Hippocampal formation (tissue), 2 donors: ENCODE results near the gene MMP28.

Experiments used
- DNase-seq, 2 donors: peaks; one replicate each; lab custom pipeline; 2025; lab: John Stamatoyannopoulos, UW

The MMP28 gene

DNA sequence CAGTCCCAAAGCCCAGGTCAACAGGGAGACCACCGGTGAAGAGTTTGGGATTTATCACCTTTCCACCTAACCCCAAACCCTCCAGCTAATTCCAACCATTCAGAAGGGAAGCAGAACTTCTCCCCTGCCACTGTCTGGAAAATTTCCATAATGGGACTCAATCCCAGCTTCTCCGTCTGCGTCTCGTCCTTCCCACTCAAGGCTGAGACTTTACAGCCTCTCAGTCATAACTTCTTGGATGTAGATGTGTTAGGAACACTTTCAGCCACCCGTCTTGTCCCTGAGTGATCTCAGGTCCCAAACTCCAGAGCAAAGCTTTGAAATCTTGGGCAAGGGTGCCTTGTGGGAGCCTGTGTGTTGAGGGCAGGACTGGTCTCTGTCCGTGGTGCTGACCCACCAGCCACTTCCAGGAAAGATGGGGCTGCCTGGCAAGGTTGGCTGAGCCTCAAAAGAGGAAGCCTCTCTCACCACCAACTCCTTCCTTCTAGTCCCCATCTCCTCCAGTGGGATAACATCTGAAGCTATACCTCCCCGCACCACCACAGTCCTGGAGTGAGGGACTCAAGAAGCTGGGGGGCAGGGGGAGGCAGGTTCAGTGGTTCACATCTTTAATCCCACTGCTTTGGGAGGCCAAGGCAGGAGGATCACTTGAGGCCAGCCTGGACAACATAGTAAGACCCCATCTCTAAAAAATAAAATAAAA lies 51.7 kb downstream of the MMP28 start:
- no peak for DNase-seq

DNA sequence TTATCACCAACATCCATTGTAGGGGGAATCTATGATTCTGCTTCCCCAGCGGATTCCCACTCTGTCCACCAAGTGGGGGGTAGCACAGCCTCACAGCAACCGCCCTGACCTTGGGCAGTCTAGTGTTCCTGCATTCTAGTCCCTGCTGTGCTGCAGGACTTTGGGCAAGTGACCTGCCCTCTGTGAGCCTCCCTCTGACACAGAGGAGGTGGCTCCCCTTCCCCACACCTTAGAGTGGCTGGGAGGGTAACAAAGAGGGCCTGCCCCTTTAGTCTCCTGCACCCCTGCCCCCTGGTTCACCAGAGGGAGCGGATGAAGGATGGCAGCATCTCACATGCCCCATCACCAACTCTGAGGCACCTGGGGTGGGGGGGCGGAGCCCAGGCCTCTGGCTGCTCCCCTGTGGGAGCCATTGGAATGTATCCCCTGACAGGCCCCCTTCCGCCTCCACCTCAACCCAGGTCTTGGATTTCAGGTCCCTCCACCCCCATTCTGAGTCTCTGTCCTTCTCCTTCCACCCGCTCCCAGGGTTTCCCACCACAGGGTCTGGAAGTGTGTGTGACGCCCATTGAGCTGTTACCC lies 52.5 kb downstream of the MMP28 start:
- DNase-seq, result no peak

DNA sequence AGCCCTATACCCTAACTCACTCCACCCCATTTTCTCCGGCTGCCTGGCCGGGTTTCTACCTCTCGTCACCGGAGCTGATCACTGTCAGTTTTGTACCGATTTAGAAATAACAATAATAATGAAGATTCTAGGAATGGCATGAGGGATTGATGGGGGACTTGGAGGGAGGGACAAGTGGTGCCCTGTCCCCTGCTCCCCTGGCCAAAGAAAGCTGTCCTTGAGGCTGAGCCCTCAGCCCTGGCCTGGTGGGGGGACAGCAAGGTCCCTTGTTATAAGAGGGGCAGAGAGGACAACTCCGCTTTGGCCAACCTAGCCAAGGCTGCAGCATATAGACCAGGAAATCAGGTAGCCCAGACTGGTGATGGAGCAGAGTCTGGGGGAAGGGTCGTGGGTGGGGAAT lies 52.9 kb downstream of the MMP28 start:
- DNase-seq, result no peak

DNA sequence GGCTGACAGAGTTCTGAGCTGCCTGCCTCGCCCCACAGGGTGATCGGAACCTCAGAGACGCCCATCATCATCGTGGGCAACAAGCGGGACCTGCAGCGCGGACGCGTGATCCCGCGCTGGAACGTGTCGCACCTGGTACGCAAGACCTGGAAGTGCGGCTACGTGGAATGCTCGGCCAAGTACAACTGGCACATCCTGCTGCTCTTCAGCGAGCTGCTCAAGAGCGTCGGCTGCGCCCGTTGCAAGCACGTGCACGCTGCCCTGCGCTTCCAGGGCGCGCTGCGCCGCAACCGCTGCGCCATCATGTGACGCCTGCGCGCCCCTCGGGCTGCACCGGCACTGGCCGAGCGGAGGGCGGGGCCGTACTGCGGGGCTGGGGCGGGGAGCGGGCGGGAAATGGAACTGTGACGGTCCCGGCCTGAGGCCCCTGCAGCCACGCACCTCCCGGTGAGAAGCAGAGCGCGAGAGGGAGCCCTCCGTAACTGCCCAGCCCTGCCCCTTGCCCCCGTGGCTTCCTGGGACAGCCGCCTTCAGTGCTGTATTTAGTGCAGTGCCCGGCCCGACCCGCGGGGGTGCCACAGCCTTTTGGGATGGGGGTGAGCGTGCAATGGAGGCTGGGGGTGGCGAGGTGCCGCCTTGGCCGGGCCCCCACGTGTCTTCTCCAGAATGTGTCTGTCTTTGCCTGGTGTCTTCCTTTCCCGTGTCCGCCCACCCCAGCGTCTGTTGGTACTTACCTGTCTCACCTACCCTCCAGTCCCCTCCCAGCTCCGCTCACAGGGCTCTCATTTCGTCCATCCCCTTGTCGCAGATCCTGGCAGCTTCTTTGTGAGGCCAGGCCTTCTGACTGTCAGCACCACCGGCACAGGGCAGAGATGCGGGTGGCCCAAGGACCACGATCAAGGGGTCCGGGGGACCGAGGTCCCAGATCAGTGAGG lies 54.2 kb downstream of the MMP28 start:
- no peak for DNase-seq

DNA sequence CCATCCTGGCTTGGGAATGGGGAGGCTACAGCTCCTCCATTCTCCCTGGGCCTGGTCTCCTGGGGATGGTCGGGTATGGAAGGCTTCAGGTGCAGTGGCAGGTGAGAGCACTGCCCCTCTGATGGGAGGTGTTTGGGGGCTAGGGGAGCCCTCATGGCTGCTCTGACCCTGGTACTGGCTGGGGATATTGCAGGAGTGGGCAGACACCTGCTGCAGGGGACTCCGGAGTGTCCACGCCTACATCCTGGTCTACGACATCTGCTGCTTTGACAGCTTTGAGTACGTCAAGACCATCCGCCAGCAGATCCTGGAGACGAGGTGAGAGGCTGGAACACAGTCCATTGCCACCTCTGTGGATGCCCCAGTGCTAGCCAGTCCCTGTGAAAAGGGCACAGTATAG lies 55.2 kb downstream of the MMP28 start:
- DNase-seq, result no peak

DNA sequence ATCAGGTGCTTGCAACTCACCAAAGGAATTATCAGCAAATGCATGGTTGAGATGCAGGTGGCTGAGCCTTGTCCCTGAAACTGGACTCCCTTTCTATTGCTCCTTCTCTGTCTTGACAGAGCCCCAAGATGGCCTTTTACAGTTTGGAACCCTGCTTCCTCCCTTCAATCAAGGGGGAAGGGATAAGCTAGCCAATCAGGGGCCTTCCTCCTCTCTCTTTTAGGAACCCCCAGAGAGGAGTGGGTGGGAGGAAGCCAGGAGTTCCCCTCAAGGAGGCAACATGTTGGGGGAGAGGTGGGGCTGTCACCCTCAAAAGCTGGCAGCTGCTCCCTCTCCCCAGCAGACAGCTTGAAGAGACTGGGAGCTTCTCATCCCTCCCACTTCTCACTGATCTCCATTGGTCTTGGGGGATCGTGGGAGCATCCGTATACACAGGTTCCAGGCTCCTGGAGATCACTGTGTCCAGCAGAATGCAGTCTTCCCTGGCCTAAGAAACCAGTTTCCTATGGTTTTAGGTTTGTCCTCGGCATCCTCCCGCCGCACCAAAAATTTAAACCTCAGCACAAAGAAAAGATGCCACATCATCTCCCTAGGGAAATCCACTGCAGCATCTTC lies 56.8 kb downstream of the MMP28 start:
- DNase-seq, result no peak

DNA sequence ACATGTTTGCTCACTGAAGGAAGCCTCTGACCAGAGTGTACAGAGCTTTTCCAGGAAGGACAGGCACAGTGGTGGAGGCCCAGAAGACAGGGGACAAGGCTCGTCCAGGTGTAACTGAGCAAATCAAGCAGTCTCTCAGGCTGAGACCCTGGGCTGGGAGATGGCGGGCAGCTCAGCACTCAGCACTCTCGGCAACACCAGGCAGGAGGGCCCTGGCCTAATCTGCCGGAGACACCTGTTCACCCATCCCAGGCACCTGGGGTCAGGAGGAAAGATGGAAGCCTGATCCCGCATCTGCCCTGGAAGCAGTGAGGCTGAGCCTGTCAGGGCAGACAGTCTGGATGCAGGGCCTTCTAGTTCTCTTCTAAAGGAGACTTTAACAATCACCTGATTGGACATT lies 59.2 kb downstream of the MMP28 start:
- no peak for DNase-seq

DNA sequence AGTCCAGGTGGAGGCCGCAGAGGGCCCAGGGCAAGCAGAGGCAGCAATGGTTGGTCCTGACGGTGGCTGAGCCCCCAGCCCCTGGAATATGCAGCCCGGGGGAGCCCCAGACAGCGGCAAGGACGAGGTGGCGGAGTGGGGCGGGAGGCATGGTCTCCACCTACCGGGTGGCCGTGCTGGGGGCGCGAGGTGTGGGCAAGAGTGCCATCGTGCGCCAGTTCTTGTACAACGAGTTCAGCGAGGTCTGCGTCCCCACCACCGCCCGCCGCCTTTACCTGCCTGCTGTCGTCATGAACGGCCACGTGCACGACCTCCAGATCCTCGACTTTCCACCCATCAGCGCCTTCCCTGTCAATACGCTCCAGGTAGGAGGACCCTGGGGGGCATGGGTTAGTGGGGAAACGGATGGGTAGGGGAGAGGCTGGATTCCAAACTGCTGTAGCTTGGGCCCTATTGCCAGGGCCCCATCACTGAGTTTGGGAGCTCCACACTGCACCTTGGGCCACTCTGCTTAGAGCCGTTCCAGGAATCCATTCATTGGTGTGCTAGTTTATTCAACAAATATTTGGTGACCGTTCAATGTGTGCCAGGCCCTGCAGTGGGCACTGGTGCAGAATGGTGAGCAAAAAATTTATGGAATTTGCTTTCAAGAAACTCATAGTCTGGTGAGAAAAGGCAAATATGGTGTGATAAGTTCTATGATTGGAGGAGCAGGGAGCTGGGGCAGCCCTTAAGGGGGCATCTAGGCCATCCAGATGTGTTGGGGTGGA lies 60.2 kb downstream of the MMP28 start:
- no peak for DNase-seq

DNA sequence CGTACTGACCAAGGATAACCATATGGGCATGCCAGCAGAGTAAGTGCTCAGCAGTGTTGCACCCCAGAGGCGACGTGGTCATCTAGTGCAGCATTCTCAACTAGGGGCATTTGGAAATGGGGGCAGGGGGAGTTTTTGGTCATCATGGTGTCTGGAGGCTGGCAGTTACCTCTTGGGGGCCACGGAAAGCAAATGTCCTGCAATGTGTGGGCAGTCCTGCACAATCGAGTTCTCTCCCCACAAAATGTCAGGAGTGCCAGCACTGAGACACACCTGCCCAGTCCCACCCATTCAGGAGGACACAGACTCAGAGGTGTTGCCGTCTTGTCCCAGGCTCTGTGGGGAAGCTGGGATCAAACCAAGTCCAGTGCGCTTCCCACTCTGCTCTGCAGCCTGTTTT lies 61.0 kb downstream of the MMP28 start:
- DNase-seq, result no peak

DNA sequence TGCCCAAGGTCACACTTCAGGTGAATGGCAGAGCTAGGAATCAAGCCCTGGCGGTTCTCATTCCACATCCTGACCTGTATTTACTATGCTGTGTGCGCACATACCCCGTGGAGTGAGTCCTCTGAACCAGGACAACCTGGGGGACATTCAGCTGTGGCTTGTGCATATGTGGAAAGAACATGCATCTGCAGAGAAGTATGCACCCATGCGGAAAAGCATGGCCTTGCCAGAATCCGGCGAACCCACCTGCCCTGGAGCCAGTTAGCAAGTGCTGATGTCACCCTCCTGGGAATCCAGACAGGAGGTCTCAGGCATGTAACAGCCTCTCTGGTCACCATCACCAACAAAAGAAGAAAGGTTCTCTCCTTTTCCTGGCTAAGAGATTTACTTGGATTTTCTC lies 62.1 kb downstream of the MMP28 start:
- DNase-seq, result no peak

DNA sequence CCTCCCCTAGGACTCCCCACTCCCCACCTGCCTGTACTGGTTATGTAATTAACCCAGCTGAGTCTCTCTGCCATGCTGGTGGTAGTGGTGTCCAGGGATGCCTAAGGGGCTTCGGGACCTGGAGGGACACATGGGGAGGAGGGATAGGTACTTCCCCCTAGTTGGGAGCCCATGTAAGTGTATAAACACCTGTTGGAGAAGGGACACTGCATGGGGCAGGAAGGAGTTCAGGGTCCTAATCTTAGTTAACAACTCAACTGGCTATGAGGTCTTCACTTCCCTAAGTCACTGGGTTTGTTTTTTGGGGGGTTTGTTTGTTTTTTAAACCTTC lies 62.7 kb downstream of the MMP28 start:
- DNase-seq, result no peak

DNA sequence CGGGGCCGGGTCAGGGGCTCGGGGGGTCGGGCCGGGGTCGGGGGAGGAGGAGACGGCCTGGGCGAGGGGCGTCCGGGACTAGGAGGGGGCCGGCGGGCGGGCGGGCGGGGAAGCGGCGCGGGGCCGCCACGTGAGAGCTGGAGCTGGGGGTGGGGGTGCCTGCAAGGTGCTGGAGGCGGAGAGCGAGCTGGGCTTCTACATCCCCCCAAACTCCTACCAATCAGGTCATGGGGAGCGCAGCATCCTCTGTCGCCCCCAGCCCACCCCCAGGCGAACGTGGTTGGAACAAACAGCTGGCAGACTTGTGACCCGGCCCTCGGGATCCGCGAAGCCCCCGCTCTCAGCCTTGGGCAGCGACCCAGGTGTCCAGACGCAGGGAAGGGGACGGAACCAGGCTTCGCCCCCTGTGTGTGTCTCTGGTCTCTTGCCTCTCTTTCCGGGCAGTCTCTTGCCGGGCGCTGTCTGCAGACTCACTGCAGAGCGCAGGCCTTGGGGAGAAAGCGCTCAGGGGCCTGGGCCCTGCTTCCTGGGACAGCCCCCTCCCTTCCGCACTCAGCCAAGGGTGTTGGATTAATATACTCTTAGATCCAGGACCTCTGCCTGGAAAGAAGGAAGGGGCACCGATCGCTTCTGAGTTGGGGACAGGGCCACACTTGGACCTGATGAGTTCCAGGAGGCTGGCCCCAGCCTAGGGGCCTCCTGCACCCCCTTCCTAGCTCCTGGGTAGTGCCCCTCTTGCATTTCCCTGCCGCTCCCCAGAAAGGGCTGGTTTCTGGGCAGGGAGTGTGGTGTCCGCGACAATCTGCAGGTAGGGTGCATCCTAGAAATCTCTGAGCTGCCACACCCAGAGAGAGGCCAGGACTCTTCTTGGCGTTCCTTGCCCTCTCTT lies 63.3 kb downstream of the MMP28 start:
- DNase-seq, result no peak

DNA sequence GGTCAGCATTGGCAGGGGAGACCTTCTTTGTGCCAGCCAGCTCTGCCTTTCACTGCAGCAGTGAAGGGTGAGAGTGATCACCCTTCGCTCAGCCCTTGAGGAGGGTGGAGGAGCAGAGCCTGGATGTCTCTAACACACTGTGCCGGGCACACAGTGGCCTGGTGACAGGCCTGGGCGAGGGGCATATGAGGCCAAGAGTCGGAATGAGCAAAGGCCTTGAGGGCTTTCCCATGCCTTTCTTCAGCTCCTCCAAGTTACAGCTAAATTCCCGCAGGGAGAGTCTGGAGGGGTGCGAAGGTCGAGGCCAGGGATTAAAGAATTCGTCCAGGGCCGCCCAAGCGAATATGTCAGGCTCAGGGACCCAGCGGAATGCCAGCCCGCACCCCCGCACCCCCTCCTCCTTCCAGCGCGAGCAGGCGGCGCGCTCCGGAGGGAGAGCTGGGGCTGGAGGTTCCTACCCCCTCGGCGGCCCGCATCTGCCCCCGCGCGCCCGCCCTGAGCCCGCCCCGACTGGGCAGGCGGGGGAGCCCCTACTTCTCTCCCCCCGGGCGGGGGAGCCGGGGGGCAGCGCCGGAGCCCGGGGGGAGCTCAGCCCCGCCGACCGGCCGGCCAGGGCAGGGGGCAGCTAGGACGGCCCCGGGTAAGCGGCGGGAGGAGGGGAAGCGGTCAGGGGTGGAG lies 64.1 kb downstream of the MMP28 start, which contains the start of gene RASL10B:
TSS of gene RASL10B (plus strand) at position 401 of the 678 bp plus-strand sequence. CDS start 3,546 bp downstream, outside the sequence.
- DNase-seq, result peak; percentile 19 to 20

DNA sequence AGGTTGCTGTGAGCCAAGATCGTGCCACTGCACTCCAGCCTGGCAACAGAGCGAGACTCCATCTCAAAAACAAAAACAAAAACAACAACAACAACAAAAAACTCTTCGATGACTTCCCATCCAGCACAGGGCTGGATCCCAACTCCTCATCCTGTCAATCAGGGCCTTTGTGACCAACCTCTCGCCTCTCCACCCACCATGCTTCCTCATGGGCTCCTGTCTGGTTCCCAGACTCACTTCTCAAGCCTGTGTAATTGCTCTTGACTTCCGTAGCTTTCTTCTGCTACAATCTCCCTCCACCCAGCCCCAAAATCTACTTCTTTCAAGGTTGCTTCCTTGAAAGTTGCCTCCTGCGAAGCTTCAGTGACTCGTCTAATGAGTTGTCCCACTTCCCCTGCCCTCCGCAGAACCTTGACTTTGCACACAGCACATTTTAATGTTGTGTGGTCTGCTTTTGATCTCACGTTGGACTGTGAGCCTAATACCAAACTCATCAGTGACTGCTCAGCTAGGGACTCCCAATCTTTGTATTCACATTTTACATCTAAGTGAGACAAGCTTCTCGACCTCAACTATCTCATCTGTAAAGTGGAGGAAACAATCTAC lies 64.9 kb downstream of the MMP28 start:
- no peak for DNase-seq

DNA sequence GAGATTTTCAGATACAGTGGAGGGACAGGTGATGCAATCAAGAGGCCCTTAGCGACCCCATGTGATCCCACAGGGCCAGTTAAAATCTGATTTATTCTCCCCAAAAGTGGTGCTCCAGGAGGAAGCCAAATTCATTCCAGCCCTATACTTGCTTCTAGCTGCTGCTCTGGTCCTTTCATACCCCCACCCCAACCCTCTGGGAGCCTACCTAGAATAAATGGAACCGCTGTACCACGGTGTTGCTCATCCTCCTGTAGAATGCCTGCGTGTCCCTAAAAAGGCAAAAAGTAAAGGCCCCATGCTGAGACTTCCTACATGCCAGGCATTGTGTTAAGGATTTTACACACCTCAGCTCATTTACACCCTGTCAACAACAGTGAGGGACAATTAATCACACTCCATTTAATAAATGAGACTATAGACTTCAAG lies 66.0 kb downstream of the MMP28 start:
- DNase-seq, result no peak

DNA sequence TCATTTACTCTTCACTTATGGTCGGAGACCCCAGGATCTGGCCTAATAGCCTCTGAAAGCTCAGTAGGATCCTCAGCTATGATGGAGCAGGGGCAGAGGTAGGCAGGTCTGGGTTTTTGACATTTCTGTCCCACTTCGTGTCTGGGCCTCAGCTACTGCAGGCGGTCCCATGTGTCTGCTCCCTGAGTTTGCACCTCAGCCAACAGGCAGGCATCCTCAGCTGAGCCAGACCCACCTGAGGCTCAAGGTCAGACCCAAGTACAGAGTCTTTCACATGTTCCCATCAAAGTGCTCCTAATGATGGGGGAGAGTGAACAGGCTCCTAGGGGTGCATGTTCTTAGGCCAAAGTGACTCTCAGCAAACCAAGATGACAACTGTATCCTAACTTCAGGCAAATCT lies 66.9 kb downstream of the MMP28 start:
- DNase-seq, result no peak

DNA sequence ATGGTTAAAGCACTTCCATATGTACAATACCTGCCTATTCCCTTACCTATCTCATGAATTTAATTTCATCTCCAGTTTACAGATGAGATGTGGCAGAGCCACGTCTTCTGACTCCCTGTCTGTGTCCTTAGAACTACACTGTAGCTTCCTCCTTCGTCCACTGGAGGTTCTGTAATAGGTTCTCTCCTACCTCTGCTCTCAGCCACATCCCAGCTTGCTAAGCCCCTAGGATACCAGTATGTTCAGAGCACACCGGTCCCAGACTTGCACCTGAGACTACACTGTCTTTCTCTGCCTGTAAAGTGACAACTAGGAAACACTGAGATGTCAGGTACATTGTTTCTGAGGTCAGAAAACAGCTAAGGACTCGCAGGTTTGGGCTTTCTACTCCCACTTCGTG lies 67.8 kb downstream of the MMP28 start:
- DNase-seq, result no peak

DNA sequence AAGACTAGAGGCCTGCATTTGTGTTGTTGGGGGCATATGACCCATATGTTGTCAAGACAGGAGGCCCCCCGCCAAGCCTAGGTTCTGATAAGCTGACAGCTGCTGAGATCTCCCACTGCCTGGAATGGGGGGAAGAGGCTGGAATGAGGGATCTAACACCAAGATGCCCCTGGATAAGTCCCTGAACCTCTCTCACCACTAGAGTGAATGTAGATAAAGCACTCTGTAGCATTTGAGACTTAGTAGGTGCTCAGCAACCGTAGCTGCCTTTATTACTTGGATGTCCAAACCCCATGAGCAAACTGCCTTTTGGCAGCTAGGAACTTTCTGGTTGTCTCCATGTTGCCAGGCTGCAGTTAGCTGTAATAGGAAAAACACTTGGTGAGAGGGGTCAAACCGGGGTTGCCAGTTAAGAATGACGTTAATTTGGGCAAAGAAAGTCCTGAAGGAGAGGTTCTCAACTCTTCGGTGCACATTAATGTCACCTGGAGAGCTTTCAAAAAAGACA lies 68.4 kb downstream of the MMP28 start:
- DNase-seq, result no peak
